HepG2 (cell line): Measurements from ENCODE around the gene PCYT2. TPM values are rescaled to one million over a fixed set of nuclear protein-coding genes. Genes with fewer than 3 reads are reported as not detected.

Experiments
- ARID3A ChIP-seq: IDR thresholded peaks from 2 replicates; pipeline ENCODE4 v1.6.1; 2012; ENCODE audit warnings: low read depth, low read length, improper control_type of control experiment
- FOSL2 ChIP-seq: sonication (generic); formaldehyde crosslinking; IDR thresholded peaks from 2 replicates; pipeline ENCODE4 v1.4.0; 2020; ENCODE audit warnings: missing genetic modification reagents
- FOXA1 ChIP-seq, 2 experiments: fragments of 450-650 bp in 1 of 2; sonication (generic) in 1 of 2; formaldehyde crosslinking in 1 of 2; IDR thresholded peaks; 2 replicates each; pipeline versions ENCODE4 v1.4.0 to v1.6.1; 2016 to 2020; ENCODE audit warnings: missing genetic modification reagents in 1 of 2
- GPBP1L1 ChIP-seq: sonication (generic); formaldehyde crosslinking; IDR thresholded peaks from 2 replicates; pipeline ENCODE4 v1.5.0; 2020; ENCODE audit warnings: mild to moderate bottlenecking, missing genetic modification reagents
- HBP1 ChIP-seq: IDR thresholded peaks from 2 replicates; pipeline ENCODE4 v1.6.1; 2016; ENCODE audit warnings: low read depth, control low read depth
- IRF9 ChIP-seq: sonication (generic); formaldehyde crosslinking; IDR thresholded peaks from 2 replicates; pipeline ENCODE4 v1.8.0; 2022; ENCODE audit warnings: missing genetic modification reagents, mild to moderate bottlenecking, borderline replicate concordance
- JARID2 ChIP-seq: sonication (generic); formaldehyde crosslinking; IDR thresholded peaks from 2 replicates; pipeline ENCODE4 v1.8.1; 2023; ENCODE audit warnings: missing genetic modification reagents, inconsistent platforms; ENCODE audit not compliant: insufficient replicate concordance
- NCOR1 ChIP-seq: fragments of 200-600 bp; sonication (generic); IDR thresholded peaks from 2 replicates; pipeline ENCODE4 v1.7.0; 2017; ENCODE audit warnings: antibody characterized with exemption, low read length, borderline replicate concordance
- POLR2AphosphoS2 ChIP-seq: IDR thresholded peaks from 2 replicates; pipeline ENCODE4 v1.6.1; 2011; ENCODE audit warnings: low read depth, low read length, improper control_type of control experiment
- PRDM4 ChIP-seq: sonication (generic); formaldehyde crosslinking; IDR thresholded peaks from 2 replicates; pipeline ENCODE4 v1.9.0; 2021; ENCODE audit warnings: missing genetic modification reagents, borderline replicate concordance
- SALL1 ChIP-seq: sonication (generic); formaldehyde crosslinking; IDR thresholded peaks from 2 replicates; pipeline ENCODE4 v1.8.0; 2022; ENCODE audit warnings: mild to moderate bottlenecking, missing genetic modification reagents
- THYN1 ChIP-seq: sonication (generic); formaldehyde crosslinking; IDR thresholded peaks from 2 replicates; pipeline ENCODE4 v1.8.1; 2023; ENCODE audit warnings: low read depth, mild to moderate bottlenecking, moderate library complexity, missing genetic modification reagents, borderline replicate concordance
- ZMAT3 ChIP-seq: sonication (generic); formaldehyde crosslinking; conservative IDR thresholded peaks from 2 replicates; pipeline ENCODE4 v1.7.0; 2021; ENCODE audit warnings: missing genetic modification reagents
- ZNF282 ChIP-seq: fragments of 450-650 bp; IDR thresholded peaks from 2 replicates; pipeline ENCODE4 v1.6.1; 2018; ENCODE audit not compliant: partially characterized antibody
- ZNF367 ChIP-seq: sonication (generic); formaldehyde crosslinking; IDR thresholded peaks from 2 replicates; pipeline ENCODE4 v1.4.0; 2020; ENCODE audit warnings: missing genetic modification reagents, borderline replicate concordance
- ZNF446 ChIP-seq: sonication (generic); formaldehyde crosslinking; IDR thresholded peaks from 2 replicates; pipeline ENCODE4 v1.5.0; 2020; ENCODE audit warnings: mild to moderate bottlenecking, missing genetic modification reagents
- ZNF781 ChIP-seq: sonication (generic); formaldehyde crosslinking; IDR thresholded peaks from 2 replicates; pipeline ENCODE4 v1.5.1; 2020; ENCODE audit warnings: borderline replicate concordance, mild to moderate bottlenecking, missing genetic modification reagents; ENCODE audit errors: not compliant biosample characterization
- ZNF850 ChIP-seq: sonication (generic); formaldehyde crosslinking; conservative IDR thresholded peaks from 2 replicates; pipeline ENCODE4 v1.9.0; 2021; ENCODE audit warnings: mild to moderate bottlenecking, missing genetic modification reagents
- polyA plus RNA-seq, 8 experiments: library from polyadenylated mRNA; depleted of rRNA in 3 of 8; stranded (reverse) in 7 of 8; unstranded in 1 of 8; fragments of >200 nt; fragmentation: Illumina TruSeq in 4 of 8; extraction: Trizol in 4 of 8; gene quantifications; 2 replicates each; pipeline versions ENCODE4 v1.2.1 to v1.2.3, GENCODE V29; 2011 to 2016; ENCODE audit warnings: low read depth in 4 of 8, missing spikeins in 1 of 8, mixed read lengths in 1 of 8; ENCODE audit not compliant: insufficient read depth in 1 of 8
- total RNA-seq, 5 experiments: library from RNA; depleted of rRNA; stranded (reverse); fragments of >200 nt; fragmentation: Illumina TruSeq; extraction: Trizol; gene quantifications; 2 replicates each; pipeline ENCODE4 v1.2.3, GENCODE V29; 2016; ENCODE audit warnings: low read depth in 1 of 5

PCYT2 gene
- total and polyA plus RNA-seq, 2 of the 13 experiments (the other 11 are each of a cell fraction or from before 2014, with no cell fraction given), result 147 to 297 TPM

- TF ChIP-seq HBP1, result no peak
- 0 out of 2 replicates have a peak, but pooled peaks have one; percentile 23 for TF ChIP-seq POLR2AphosphoS2
- TF ChIP-seq JARID2 (CRISPR knock-in tag), result no peak
- TF ChIP-seq ZNF781 (CRISPR knock-in tag), result no peak
- TF ChIP-seq FOSL2 (CRISPR knock-in tag), result no peak
- TF ChIP-seq ZMAT3 (CRISPR knock-in tag), result 0 out of 2 replicates have a peak, but pooled peaks have one; percentile 56
- 0 out of 2 replicates have a peak, but pooled peaks have one; percentile 21 for TF ChIP-seq ZNF367 (CRISPR knock-in tag)
- peak; percentile 78; the same call in 1 of the 2 replicates for TF ChIP-seq THYN1 (CRISPR knock-in tag)
- no peak for TF ChIP-seq FOXA1 (IDR thresholded peaks at IDR 0.05)
- TF ChIP-seq FOXA1 (CRISPR knock-in tag; IDR thresholded peaks at IDR 0.05), result no peak; the same call in 1 of the 2 replicates
- TF ChIP-seq GPBP1L1 (CRISPR knock-in tag), result no peak
- TF ChIP-seq PRDM4 (CRISPR knock-in tag), result no peak
- no peak for TF ChIP-seq ZNF850 (CRISPR knock-in tag)
- peak; percentile 22; the same call in 1 of the 2 replicates for TF ChIP-seq IRF9 (CRISPR knock-in tag)
- no peak; the same call in 1 of the 2 replicates for TF ChIP-seq ZNF446 (CRISPR knock-in tag)
- TF ChIP-seq SALL1 (CRISPR knock-in tag), result peak; percentile 15; the same call in 1 of the 2 replicates
- TF ChIP-seq NCOR1, result no peak
- TF ChIP-seq ZNF282, result no peak
- TF ChIP-seq ARID3A, result no peak
Measured at GRCh38 chr17:81902653-81903414, 8.4 kb downstream of the PCYT2 start (continued).
